PFSK-1 (cell line): ENCODE results near the gene DMRT2.

Source experiments
- FOXP2 ChIP-seq: optimal IDR thresholded peaks from 2 replicates; pipeline ENCODE3; 2011; ENCODE audit warnings: borderline replicate concordance, control low read depth, inconsistent platforms; ENCODE audit not compliant: insufficient read depth; ENCODE audit errors: extremely low read length, extremely low read depth
- POLR2AphosphoS5 ChIP-seq: IDR thresholded peaks from 2 replicates; pipeline ENCODE4 v1.6.1; 2012; ENCODE audit warnings: low read depth, mild to moderate bottlenecking, control low read depth, low read length, moderate library complexity
- SIN3A ChIP-seq: IDR thresholded peaks from 2 replicates; pipeline ENCODE4 v1.6.1; 2012; ENCODE audit warnings: mild to moderate bottlenecking, low read length, moderate library complexity, borderline replicate concordance; ENCODE audit not compliant: insufficient read depth
- TAF1 ChIP-seq: IDR thresholded peaks from 2 replicates; pipeline ENCODE4 v1.6.1; 2012; ENCODE audit warnings: low read length, control low read depth, borderline replicate concordance; ENCODE audit not compliant: insufficient read depth
- TF ChIP-seq, protein P1 (sequence below), 2 experiments: IDR thresholded peaks; 2 replicates each; pipeline versions ENCODE4 v1.6.1 to v1.8.0; 2011 to 2012; ENCODE audit warnings: low read depth in 2 of 2, low read length in 2 of 2, control low read depth in 1 of 2, inconsistent platforms in 1 of 2, mild to moderate bottlenecking in 1 of 2, moderate library complexity in 1 of 2; ENCODE audit not compliant: insufficient read depth in 1 of 2

The DMRT2 gene

DNA sequence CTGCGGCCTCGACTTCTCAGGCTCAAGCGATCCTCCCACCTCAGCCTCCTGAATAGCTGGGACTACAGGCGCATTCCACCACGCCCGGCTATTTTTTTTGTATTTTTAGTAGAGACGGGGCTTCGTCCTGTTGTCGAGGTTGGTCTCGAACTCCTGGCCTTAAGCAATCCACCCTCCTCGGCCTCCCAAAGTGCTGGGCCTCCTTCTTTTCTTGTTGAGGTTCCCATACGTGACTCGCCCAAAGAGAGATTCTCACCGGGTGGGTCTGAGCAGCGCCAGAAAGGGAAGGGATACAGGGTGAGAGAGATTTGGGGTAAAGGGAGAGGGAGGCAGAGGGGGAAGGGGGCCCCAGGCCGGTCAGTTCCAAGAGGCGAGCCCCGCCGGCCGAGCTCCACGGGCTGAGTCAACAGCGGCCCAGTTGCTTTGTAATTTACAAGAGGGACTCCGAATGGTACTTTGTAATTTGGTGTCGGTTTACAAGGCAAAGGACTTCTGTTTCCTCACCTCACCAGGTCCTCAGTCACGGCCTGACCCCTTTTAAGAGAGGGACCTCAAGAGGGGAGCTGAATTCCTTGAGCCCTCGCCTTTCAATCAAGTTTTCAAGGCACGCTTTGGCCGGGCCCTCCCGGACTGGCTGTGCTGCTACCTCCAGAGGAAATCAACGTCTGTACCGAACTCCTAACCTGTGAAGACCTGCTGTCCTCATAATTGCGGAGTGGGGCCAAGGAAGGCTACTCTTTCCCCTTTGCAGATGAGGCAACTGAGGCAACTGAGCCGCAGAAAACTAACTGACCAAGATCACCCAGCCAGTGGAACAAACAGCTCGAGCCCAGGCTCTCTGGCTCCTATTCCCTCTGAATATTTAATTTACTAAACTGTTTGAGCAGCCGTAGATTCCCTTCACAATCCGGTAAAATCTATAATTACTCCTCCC lies 3.3 kb upstream of the DMRT2 start:
- TF ChIP-seq SIN3A, result no peak
- TF ChIP-seq POLR2AphosphoS5, result no peak
- no peak for TF ChIP-seq FOXP2
- TF ChIP-seq, protein P1, sequence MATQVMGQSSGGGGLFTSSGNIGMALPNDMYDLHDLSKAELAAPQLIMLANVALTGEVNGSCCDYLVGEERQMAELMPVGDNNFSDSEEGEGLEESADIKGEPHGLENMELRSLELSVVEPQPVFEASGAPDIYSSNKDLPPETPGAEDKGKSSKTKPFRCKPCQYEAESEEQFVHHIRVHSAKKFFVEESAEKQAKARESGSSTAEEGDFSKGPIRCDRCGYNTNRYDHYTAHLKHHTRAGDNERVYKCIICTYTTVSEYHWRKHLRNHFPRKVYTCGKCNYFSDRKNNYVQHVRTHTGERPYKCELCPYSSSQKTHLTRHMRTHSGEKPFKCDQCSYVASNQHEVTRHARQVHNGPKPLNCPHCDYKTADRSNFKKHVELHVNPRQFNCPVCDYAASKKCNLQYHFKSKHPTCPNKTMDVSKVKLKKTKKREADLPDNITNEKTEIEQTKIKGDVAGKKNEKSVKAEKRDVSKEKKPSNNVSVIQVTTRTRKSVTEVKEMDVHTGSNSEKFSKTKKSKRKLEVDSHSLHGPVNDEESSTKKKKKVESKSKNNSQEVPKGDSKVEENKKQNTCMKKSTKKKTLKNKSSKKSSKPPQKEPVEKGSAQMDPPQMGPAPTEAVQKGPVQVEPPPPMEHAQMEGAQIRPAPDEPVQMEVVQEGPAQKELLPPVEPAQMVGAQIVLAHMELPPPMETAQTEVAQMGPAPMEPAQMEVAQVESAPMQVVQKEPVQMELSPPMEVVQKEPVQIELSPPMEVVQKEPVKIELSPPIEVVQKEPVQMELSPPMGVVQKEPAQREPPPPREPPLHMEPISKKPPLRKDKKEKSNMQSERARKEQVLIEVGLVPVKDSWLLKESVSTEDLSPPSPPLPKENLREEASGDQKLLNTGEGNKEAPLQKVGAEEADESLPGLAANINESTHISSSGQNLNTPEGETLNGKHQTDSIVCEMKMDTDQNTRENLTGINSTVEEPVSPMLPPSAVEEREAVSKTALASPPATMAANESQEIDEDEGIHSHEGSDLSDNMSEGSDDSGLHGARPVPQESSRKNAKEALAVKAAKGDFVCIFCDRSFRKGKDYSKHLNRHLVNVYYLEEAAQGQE (IDR thresholded peaks at IDR 0.05; ENCODE audit: insufficient read depth in 1 of 2, low read depth in 2 of 2, low read length in 2 of 2), result no peak
- TF ChIP-seq TAF1, result no peak

DNA sequence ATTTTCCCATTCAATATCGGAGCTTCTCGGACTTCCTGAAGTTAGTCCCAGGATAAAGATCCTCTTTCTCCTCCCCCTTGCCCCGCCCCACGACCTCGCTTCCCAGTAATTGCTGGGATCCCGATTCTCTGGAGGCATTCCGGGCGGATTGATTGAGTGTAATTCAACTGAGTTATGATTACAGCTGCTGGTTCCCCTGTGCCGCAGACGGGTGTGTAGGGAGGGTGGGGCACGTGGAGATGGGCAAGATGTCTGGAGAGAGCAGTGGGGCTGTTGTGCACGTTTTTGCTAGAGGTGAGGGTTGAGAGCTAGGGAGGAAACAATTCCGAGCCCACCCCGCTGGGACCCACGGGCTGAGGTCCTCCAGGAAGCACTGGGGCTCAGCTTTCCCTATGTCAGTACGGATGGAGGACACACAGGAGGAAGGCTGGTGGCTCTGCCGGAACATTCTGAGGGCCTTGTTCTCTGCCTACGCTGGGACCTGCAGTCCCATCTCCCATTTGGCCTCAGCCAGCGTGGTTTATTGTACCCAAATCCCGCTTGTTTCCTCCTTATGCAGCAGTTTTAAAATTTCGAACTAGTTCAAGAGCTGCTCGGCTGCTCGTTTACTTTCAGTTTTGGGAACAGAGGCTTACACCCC lies 2.4 kb upstream of the DMRT2 start:
- no peak for TF ChIP-seq SIN3A
- no peak for TF ChIP-seq TAF1
- no peak for TF ChIP-seq POLR2AphosphoS5
- no peak for TF ChIP-seq FOXP2
- TF ChIP-seq, protein P1 (IDR thresholded peaks at IDR 0.05; ENCODE audit: insufficient read depth in 1 of 2, low read depth in 2 of 2, low read length in 2 of 2), result no peak

- TF ChIP-seq SIN3A (no peak), TAF1 (no peak), FOXP2 (no peak), POLR2AphosphoS5 (no peak)
- TF ChIP-seq, protein P1 (IDR thresholded peaks at IDR 0.05; ENCODE audit: insufficient read depth in 1 of 2, low read depth in 2 of 2, low read length in 2 of 2), result no peak
These were observed 1.9 kb upstream of the DMRT2 start for GRCh38 chr9:1048231-1048619.

GRCh38 chr9:1048811-1049210 lies 1.3 kb upstream of the DMRT2 start:
- TF ChIP-seq POLR2AphosphoS5, result no peak
- TF ChIP-seq FOXP2, result no peak
- no peak for TF ChIP-seq SIN3A
- no peak for TF ChIP-seq TAF1
- TF ChIP-seq, protein P1 (IDR thresholded peaks at IDR 0.05; ENCODE audit: insufficient read depth in 1 of 2, low read depth in 2 of 2, low read length in 2 of 2), result no peak
